Neural progenitor cell (in vitro differentiated cells): Measurements from ENCODE around the gene PWP2. TPM values are rescaled to one million over a fixed set of nuclear protein-coding genes. Genes with fewer than 3 reads are reported as not detected.
"Not testable (repeated sequence)": the region's sequence is repeated elsewhere in the genome, so short reads cannot be mapped to it uniquely, and the experiment has no call there.

Experiments used
- DNase-seq: peaks from one replicate; pipeline ENCODE4 v3.0.0-alpha.2; 2016; ENCODE audit warnings: low spot score
- H2AFZ ChIP-seq: fragments of 200-600 bp; sonication (generic); replicated peaks from 2 replicates; pipeline ENCODE4 v1.6.1; 2016; ENCODE audit warnings: antibody characterized with exemption
- H3F3A ChIP-seq: fragments of 200-600 bp; sonication (generic); 2 replicates; pipeline ENCODE4 v1.6.1; 2016; ENCODE audit warnings: antibody characterized with exemption, low read depth
- H3K27ac ChIP-seq: fragments of 200-600 bp; sonication (generic); 2 replicates; pipeline ENCODE4 v1.5.1; 2016; ENCODE audit warnings: mild to moderate bottlenecking
- H3K27me3 ChIP-seq: fragments of 200-600 bp; sonication (generic); 2 replicates; pipeline ENCODE4 v1.6.1; 2016; ENCODE audit warnings: mild to moderate bottlenecking, moderate library complexity
- H3K36me3 ChIP-seq: fragments of 200-600 bp; sonication (generic); 2 replicates; pipeline ENCODE4 v1.5.1; 2016
- H3K4me1 ChIP-seq: fragments of 200-600 bp; sonication (generic); 2 replicates; pipeline ENCODE4 v1.6.1; 2016; ENCODE audit warnings: mixed run types
- H3K4me2 ChIP-seq: fragments of 200-600 bp; sonication (generic); 2 replicates; pipeline ENCODE4 v1.6.1; 2016
- H3K4me3 ChIP-seq: fragments of 200-600 bp; sonication (generic); 2 replicates; pipeline ENCODE4 v1.5.1; 2016
- H3K79me2 ChIP-seq: fragments of 200-600 bp; sonication (generic); 2 replicates; pipeline ENCODE4 v1.6.1; 2016; ENCODE audit warnings: low read depth
- H3K9ac ChIP-seq: fragments of 200-600 bp; sonication (generic); 2 replicates; pipeline ENCODE4 v1.6.1; 2016
- H3K9me3 ChIP-seq: fragments of 200-600 bp; sonication (generic); 2 replicates; pipeline ENCODE4 v1.5.1; 2016; ENCODE audit warnings: low read depth
- H4K20me1 ChIP-seq: fragments of 200-600 bp; sonication (generic); 2 replicates; pipeline ENCODE4 v1.6.1; 2016; ENCODE audit warnings: low read depth
- H3K27ac Mint-ChIP-seq: 3 replicates; pipeline ENCODE4 v1.8.0; 2021; ENCODE audit warnings: mixed read lengths
- H3K27me3 Mint-ChIP-seq: 2 replicates; pipeline ENCODE4 v1.8.0; 2022; ENCODE audit warnings: low read depth, mild to moderate bottlenecking, inconsistent platforms, moderate library complexity, mixed read lengths; ENCODE audit not compliant: insufficient read depth
- H3K36me3 Mint-ChIP-seq: 3 replicates; pipeline ENCODE4 v1.8.0; 2021; ENCODE audit warnings: mixed read lengths
- H3K4me1 Mint-ChIP-seq: 3 replicates; pipeline ENCODE4 v1.8.0; 2021; ENCODE audit warnings: mixed read lengths
- H3K4me3 Mint-ChIP-seq: 3 replicates; pipeline ENCODE4 v1.8.0; 2021; ENCODE audit warnings: mild to moderate bottlenecking, moderate library complexity, mixed read lengths
- H3K9me3 Mint-ChIP-seq: 3 replicates; pipeline ENCODE4 v1.8.0; 2020; ENCODE audit warnings: mixed read lengths
- total RNA-seq: library from RNA; depleted of rRNA; stranded (reverse); fragments of >200 nt; gene quantifications from 2 replicates; pipeline ENCODE4 v1.2.3, GENCODE V29; 2015; ENCODE audit warnings: low replicate concordance

PWP2 gene
- total RNA-seq, 1 donor from 2014 or later: 9.8 TPM

GRCh38 chr21:44139787-44140551 lies 32.8 kb downstream of the PWP2 start:
- H3K9me3 ChIP-seq, H3F3A ChIP-seq, H3K4me1 Mint-ChIP-seq, H2AFZ ChIP-seq, H3K27ac Mint-ChIP-seq, H3K36me3 Mint-ChIP-seq, H3K27me3 Mint-ChIP-seq, H3K4me2 ChIP-seq, H3K9ac ChIP-seq, H3K4me3 ChIP-seq, DNase-seq, H3K27me3 ChIP-seq, H3K4me1 ChIP-seq, H4K20me1 ChIP-seq, H3K79me2 ChIP-seq, H3K36me3 ChIP-seq, H3K9me3 Mint-ChIP-seq, H3K4me3 Mint-ChIP-seq, H3K27ac ChIP-seq: not testable (repeated sequence)

DNA sequence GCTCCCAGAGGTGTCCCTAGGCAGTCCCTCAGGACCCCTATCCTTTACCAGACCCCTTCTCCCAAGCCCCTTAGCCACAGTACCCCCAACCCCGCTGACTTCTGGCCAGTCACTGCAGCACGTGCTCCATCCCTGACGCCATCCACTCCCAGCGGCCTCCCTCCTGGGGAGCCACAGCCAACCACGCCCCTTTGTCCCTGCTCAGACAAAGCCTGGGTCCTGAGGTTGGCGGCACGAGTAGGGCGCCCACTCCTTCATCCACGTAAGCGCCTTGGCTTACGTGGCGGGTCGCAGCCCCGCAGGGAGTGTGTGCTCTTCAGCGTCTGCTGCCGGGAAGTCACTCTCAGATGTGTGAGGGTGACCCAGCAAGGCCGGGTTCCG lies 33.3 kb downstream of the PWP2 start:
- not testable (repeated sequence) for H3K27me3 Mint-ChIP-seq, H2AFZ ChIP-seq, H3K9ac ChIP-seq, H4K20me1 ChIP-seq, H3K9me3 ChIP-seq, H3K4me1 ChIP-seq, H3K36me3 Mint-ChIP-seq, H3K9me3 Mint-ChIP-seq, H3K36me3 ChIP-seq, H3F3A ChIP-seq, H3K4me3 ChIP-seq, H3K27me3 ChIP-seq, H3K27ac Mint-ChIP-seq, H3K79me2 ChIP-seq, DNase-seq, H3K4me1 Mint-ChIP-seq, H3K27ac ChIP-seq, H3K4me3 Mint-ChIP-seq, H3K4me2 ChIP-seq

DNA sequence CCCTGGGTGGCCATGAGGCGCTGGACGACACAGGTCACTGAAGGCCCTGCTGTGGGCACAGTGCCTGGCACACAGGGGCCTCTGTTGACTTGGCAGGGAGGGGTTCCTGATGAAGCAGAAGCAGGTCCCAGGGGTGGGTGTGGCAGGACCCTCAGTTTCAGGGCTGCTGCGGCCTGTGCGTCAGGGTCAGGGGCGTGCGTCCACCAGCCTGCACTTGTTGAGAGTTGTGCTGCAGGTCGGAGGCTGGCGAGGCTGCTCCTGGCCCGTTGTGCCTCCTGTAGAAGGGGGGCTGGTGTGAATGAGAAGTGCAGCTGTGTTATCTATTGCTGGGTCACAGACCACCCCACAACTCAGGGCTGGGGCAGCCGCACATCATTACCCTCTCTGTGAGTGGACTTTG lies 35.3 kb downstream of the PWP2 start:
- not testable (repeated sequence) for H3K4me1 Mint-ChIP-seq, H4K20me1 ChIP-seq, H3K27ac Mint-ChIP-seq, H3K36me3 Mint-ChIP-seq, H3F3A ChIP-seq, H3K4me3 ChIP-seq, DNase-seq, H3K4me3 Mint-ChIP-seq, H3K27me3 Mint-ChIP-seq, H3K9me3 ChIP-seq, H3K9ac ChIP-seq, H3K27me3 ChIP-seq, H3K36me3 ChIP-seq, H3K4me2 ChIP-seq, H3K79me2 ChIP-seq, H3K9me3 Mint-ChIP-seq, H3K4me1 ChIP-seq, H2AFZ ChIP-seq, H3K27ac ChIP-seq

- H3K9me3 Mint-ChIP-seq, DNase-seq, H3K4me3 ChIP-seq, H3K27ac Mint-ChIP-seq, H3K4me1 ChIP-seq, H2AFZ ChIP-seq, H3K27me3 ChIP-seq, H3K79me2 ChIP-seq, H3K4me2 ChIP-seq, H3F3A ChIP-seq, H3K27ac ChIP-seq, H3K36me3 Mint-ChIP-seq, H3K4me3 Mint-ChIP-seq, H3K9me3 ChIP-seq, H3K4me1 Mint-ChIP-seq, H3K36me3 ChIP-seq, H3K9ac ChIP-seq, H4K20me1 ChIP-seq, H3K27me3 Mint-ChIP-seq: not testable (repeated sequence)
Observed at GRCh38 chr21:44143380-44143779, 36.2 kb downstream of the PWP2 start.

DNA sequence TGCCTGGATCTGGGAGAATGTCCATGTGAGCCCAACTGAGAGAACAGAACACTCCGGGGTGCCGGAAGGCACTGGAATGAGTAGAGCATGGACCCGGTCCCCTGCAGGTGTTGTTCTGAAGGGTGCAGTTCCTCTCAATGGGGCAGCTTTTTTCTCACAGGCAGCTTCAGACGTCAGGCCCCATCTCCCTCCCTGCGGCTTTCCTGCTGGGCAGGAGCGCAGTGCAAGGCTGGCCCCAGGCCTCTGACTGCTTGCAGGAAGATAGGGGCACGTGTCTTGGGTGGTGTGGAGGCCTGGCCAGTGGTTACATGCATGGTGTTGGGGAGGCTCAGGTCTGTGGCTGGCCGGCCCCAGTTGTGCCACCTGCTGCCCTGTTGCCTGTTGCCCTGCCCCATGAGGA lies 36.8 kb downstream of the PWP2 start:
- not testable (repeated sequence) for H3K4me3 ChIP-seq, H3K4me2 ChIP-seq, H3K27ac Mint-ChIP-seq, H4K20me1 ChIP-seq, H3K4me1 ChIP-seq, H3K36me3 ChIP-seq, H3K9me3 Mint-ChIP-seq, H3K27ac ChIP-seq, H3K4me3 Mint-ChIP-seq, H3K9me3 ChIP-seq, H3K36me3 Mint-ChIP-seq, H3F3A ChIP-seq, H3K4me1 Mint-ChIP-seq, H3K27me3 Mint-ChIP-seq, H2AFZ ChIP-seq, H3K9ac ChIP-seq, H3K79me2 ChIP-seq, DNase-seq, H3K27me3 ChIP-seq

- not testable (repeated sequence) for H3F3A ChIP-seq, H2AFZ ChIP-seq, H3K27ac ChIP-seq, H3K4me3 Mint-ChIP-seq, H3K4me2 ChIP-seq, DNase-seq, H3K9ac ChIP-seq, H3K36me3 Mint-ChIP-seq, H3K4me1 Mint-ChIP-seq, H3K4me3 ChIP-seq, H3K9me3 ChIP-seq, H3K27ac Mint-ChIP-seq, H3K79me2 ChIP-seq, H3K4me1 ChIP-seq, H3K27me3 Mint-ChIP-seq, H3K36me3 ChIP-seq, H3K9me3 Mint-ChIP-seq, H3K27me3 ChIP-seq, H4K20me1 ChIP-seq
Observed at GRCh38 chr21:44144784-44145602, 37.8 kb downstream of the PWP2 start.

- H3F3A ChIP-seq, H2AFZ ChIP-seq: not testable (repeated sequence)
Observed at GRCh38 chr21:44145616-44146015, 38.4 kb downstream of the PWP2 start.

DNA sequence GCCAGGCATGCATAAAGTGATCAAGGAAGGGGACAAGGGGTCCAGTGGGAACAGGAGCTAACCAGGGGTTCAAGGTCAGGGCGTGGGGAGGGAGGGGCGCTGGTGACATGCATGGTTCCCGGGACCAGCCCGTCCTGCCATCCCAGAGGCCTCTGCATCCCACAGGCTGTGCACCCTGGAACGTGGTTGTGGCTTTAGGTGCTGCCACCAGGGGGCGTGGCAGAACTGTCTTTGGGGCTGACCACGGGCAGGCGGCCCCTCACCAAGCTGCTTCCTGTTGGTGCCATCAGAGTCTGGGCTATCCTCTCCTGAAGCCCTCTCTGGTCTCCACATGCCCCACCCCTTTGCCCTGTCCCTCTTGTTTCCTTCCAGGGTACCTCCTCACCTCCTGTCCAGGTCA lies 39.9 kb downstream of the PWP2 start:
- H3K27me3 Mint-ChIP-seq, DNase-seq, H3K9me3 ChIP-seq, H3K9me3 Mint-ChIP-seq, H3K4me1 ChIP-seq, H3K4me3 ChIP-seq, H3K36me3 Mint-ChIP-seq, H2AFZ ChIP-seq, H3K27ac Mint-ChIP-seq, H3F3A ChIP-seq, H3K36me3 ChIP-seq, H4K20me1 ChIP-seq, H3K79me2 ChIP-seq, H3K9ac ChIP-seq, H3K27ac ChIP-seq, H3K4me2 ChIP-seq, H3K4me3 Mint-ChIP-seq, H3K4me1 Mint-ChIP-seq, H3K27me3 ChIP-seq: not testable (repeated sequence)

More at GRCh38 chr21:44145616-44146015, 38.4 kb downstream of the PWP2 start:
- H3K36me3 Mint-ChIP-seq, H3K27ac Mint-ChIP-seq, H3K9ac ChIP-seq, DNase-seq, H3K4me3 ChIP-seq, H3K27ac ChIP-seq, H3K9me3 ChIP-seq, H3K27me3 ChIP-seq, H3K4me1 Mint-ChIP-seq, H4K20me1 ChIP-seq, H3K9me3 Mint-ChIP-seq, H3K4me3 Mint-ChIP-seq, H3K79me2 ChIP-seq, H3K27me3 Mint-ChIP-seq, H3K36me3 ChIP-seq, H3K4me1 ChIP-seq, H3K4me2 ChIP-seq: not testable (repeated sequence)
